ENCODE results near the gene TUSC2.

The TUSC2 gene

GRCh38 chr3:50345586-50346234 is 17.7 kb upstream of the TUSC2 start, which contains the start of gene ZMYND10:
Gene ZMYND10, minus strand, starts transcription at chr3:50345732. Its CDS starts 153 bp downstream, at chr3:50345579.
- peaks cover under 1% of the 10 kb centered on the region for H3K27me3 ChIP-seq (ENCODE audit: insufficient read depth, low read length, poor library complexity)
- DNase-seq: no peak

DNA sequence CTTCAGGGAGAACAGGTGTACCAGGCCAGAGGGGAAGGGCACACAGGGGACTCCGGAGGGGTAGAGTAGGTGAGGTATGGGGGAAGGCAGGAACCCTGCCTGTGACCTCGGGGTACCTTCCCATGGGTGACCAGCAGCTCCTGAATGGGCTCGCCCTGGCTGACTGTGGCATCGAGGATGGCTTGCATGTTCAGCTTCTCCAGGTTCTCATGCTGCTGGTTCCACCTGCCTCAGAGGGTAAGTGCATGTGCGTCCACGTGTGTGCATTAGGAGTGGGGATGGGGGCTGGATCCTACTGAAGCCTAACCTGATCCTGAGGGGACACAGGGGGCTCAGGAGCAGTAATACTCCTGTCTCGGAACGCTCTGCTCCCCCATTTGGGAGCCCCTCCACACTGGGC is 17.0 kb upstream of the TUSC2 start:
- TF ChIP-seq EZH2 (IDR thresholded peaks at IDR 0.05; ENCODE audit: borderline replicate concordance, low read depth, low read length, severe bottlenecking) (no peak), CTCF (IDR thresholded peaks at IDR 0.05; ENCODE audit: borderline replicate concordance, extremely low read depth, low read length, poor library complexity, severe bottlenecking) (no peak)
- Histone ChIP-seq H3K27ac (ENCODE audit: low read length) (no peak overlapping the region), H3K9me3 (ENCODE audit: insufficient read depth, low read length, severe bottlenecking) (no peaks in the 10 kb centered on the region), H3K4me3 (ENCODE audit: low read depth in 1 of 2, low read length in 2 of 2) (no peak overlapping the region), H4K20me1 (ENCODE audit: insufficient read depth, low read length) (0 out of 2 replicates have a peak, but pooled peaks cover 4% of the 10 kb centered on the region), H3K4me1 (ENCODE audit: insufficient read depth, low read length) (peaks cover 28% of the 10 kb centered on the region), H3K9ac (ENCODE audit: low read depth, low read length) (no peak overlapping the region), H3K27me3 (ENCODE audit: insufficient read depth, low read length, poor library complexity) (peaks cover 4% of the 10 kb centered on the region), H3K79me2 (ENCODE audit: insufficient read depth, low read length) (peaks cover 17% of the 10 kb centered on the region), H3K36me3 (ENCODE audit: insufficient read depth, low read length) (peaks cover 22% of the 10 kb centered on the region), H3K4me2 (ENCODE audit: insufficient read depth, low read length) (no peak overlapping the region), H2AFZ (ENCODE audit: low read depth, low read length) (no peak overlapping the region)
- no peak for DNase-seq
- ATAC-seq (ENCODE audit: insufficient read depth, low read depth): no peak

More at GRCh38 chr3:50345586-50346234, 17.7 kb upstream of the TUSC2 start, which contains the start of gene ZMYND10:
- no peak for TF ChIP-seq CTCF (IDR thresholded peaks at IDR 0.05; ENCODE audit: borderline replicate concordance, extremely low read depth, low read length, poor library complexity, severe bottlenecking)
- no peak for TF ChIP-seq EZH2 (IDR thresholded peaks at IDR 0.05; ENCODE audit: borderline replicate concordance, low read depth, low read length, severe bottlenecking)
- Histone ChIP-seq H3K4me3 (ENCODE audit: low read depth in 1 of 2, low read length in 2 of 2) (no peak within 1 kb of the TSS), H2AFZ (ENCODE audit: low read depth, low read length) (no peak within 1 kb of the TSS), H3K4me2 (ENCODE audit: insufficient read depth, low read length) (no peak within 1 kb of the TSS), H3K9me3 (ENCODE audit: insufficient read depth, low read length, severe bottlenecking) (no peaks in the 10 kb centered on the region), H3K27ac (ENCODE audit: low read length) (no peak within 1 kb of the TSS), H3K36me3 (ENCODE audit: insufficient read depth, low read length) (peaks cover 22% of the 10 kb centered on the region), H4K20me1 (ENCODE audit: insufficient read depth, low read length) (0 out of 2 replicates have a peak, but pooled peaks cover 4% of the 10 kb centered on the region), H3K4me1 (ENCODE audit: insufficient read depth, low read length) (peaks cover 26% of the 10 kb centered on the region), H3K9ac (ENCODE audit: low read depth, low read length) (no peak within 1 kb of the TSS), H3K79me2 (ENCODE audit: insufficient read depth, low read length) (peaks cover 22% of the 10 kb centered on the region)
- no peak for ATAC-seq (ENCODE audit: insufficient read depth, low read depth)

DNA sequence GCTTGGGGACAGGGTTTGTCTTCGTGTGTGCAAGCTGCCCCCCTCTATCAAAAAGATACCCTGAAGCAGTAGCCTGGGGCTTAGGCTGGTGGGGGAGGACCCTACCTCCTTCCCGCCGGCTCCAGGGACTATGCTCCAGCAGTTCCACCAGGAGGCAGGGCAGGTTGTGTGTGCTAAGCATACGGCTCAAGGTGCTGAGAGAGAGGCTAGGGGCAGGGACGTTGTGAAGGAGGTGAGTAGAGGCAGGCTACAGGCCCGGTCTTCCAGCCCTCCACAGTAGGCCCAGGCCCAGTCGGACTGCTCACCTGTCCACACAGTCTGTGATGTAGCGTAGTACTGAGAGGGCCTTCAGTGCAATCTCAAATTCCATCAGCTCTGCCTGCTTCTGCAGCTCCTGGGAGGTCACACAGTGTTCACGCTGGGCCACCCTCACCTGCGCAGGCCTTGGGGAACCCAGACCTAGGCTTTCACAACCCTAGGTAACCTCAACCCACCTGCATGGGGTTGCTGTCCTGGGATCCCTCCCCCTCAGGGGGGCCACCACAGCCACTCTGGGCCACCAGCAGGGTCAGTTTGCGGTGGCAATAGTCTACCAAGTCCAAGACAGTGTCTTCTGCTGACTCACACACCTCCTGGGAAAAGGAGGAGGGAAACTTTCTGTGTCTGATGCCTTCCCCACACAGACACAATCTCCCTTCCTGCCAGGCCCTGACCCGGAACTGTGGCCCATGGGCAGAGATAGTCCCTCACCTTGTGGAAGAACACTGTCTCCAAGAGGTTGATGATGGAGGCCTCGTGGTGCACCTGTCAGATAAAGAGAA is 15.0 kb upstream of the TUSC2 start:
- DNase-seq: no peak
- Histone ChIP-seq H3K79me2 (ENCODE audit: insufficient read depth, low read length) (peaks cover 10% of the 10 kb centered on the region), H2AFZ (ENCODE audit: low read depth, low read length) (no peak overlapping the region), H3K4me1 (ENCODE audit: insufficient read depth, low read length) (peaks cover 24% of the 10 kb centered on the region), H3K27me3 (ENCODE audit: insufficient read depth, low read length, poor library complexity) (peaks cover 4% of the 10 kb centered on the region), H3K9ac (ENCODE audit: low read depth, low read length) (no peak overlapping the region), H3K9me3 (ENCODE audit: insufficient read depth, low read length, severe bottlenecking) (no peaks in the 10 kb centered on the region), H3K36me3 (ENCODE audit: insufficient read depth, low read length) (peaks cover 8% of the 10 kb centered on the region), H3K4me2 (ENCODE audit: insufficient read depth, low read length) (no peak overlapping the region), H4K20me1 (ENCODE audit: insufficient read depth, low read length) (no peaks in the 10 kb centered on the region), H3K4me3 (ENCODE audit: low read depth in 1 of 2, low read length in 2 of 2) (no peak overlapping the region), H3K27ac (ENCODE audit: low read length) (no peak overlapping the region)
- TF ChIP-seq EZH2 (IDR thresholded peaks at IDR 0.05; ENCODE audit: borderline replicate concordance, low read depth, low read length, severe bottlenecking) (no peak), CTCF (IDR thresholded peaks at IDR 0.05; ENCODE audit: borderline replicate concordance, extremely low read depth, low read length, poor library complexity, severe bottlenecking) (no peak)
- ATAC-seq (ENCODE audit: insufficient read depth, low read depth): no peak

Measured in DND-41 (cell line).